ENCODE data around the gene PLEKHG1.

PLEKHG1 gene

GRCh38 chr6:150647051-150647450 lies 47.4 kb downstream of the PLEKHG1 start:
- Histone ChIP-seq H3K9ac (ENCODE audit: low read depth in 1 of 2, low read length in 2 of 2) (no peak overlapping the region), H3K4me1 (ENCODE audit: control insufficient read depth in 2 of 2, insufficient read depth in 2 of 2, low read length in 2 of 2) (peaks cover 6 to 7% of the 10 kb centered on the region in 2 donors), H3K36me3 (ENCODE audit: control insufficient read depth in 2 of 2, insufficient read depth in 2 of 2, low read length in 2 of 2) (no peaks in the 10 kb centered on the region), H3K4me3 (ENCODE audit: low read length in 2 of 2) (no peak overlapping the region), H3K27ac (ENCODE audit: low read depth in 2 of 2, low read length in 2 of 2) (no peak overlapping the region), H3K9me3 (ENCODE audit: control insufficient read depth in 2 of 2, low read length in 2 of 2) (no peaks in the 10 kb centered on the region), H3K27me3 (ENCODE audit: control insufficient read depth in 2 of 2, insufficient read depth in 2 of 2, low read length in 2 of 2) (no peaks in the 10 kb centered on the region)

All from mucosa of rectum (tissue), 2 donors.